Activated T-cell treated with anti-CD3 and anti-CD28 coated beads for 4 hours (primary cell): Measurements from ENCODE around the gene XAB2.

Source experiments
- DNase-seq: peaks from one replicate; pipeline ENCODE4 v3.0.0-alpha.2; 2020

XAB2 gene

GRCh38 chr19:7575434-7576040, 53.8 kb downstream of the XAB2 start:
- DNase-seq = no peak

- no peak for DNase-seq
These were observed 58.6 kb downstream of the XAB2 start for GRCh38 chr19:7570761-7571160.
